ENCODE data around the gene AJM1. TPM values are rescaled to one million over a fixed set of nuclear protein-coding genes. Genes with fewer than 3 reads are reported as not detected.

The AJM1 gene
- total RNA-seq, 1 experiment from 2014 or later = 1.8 TPM

DNA sequence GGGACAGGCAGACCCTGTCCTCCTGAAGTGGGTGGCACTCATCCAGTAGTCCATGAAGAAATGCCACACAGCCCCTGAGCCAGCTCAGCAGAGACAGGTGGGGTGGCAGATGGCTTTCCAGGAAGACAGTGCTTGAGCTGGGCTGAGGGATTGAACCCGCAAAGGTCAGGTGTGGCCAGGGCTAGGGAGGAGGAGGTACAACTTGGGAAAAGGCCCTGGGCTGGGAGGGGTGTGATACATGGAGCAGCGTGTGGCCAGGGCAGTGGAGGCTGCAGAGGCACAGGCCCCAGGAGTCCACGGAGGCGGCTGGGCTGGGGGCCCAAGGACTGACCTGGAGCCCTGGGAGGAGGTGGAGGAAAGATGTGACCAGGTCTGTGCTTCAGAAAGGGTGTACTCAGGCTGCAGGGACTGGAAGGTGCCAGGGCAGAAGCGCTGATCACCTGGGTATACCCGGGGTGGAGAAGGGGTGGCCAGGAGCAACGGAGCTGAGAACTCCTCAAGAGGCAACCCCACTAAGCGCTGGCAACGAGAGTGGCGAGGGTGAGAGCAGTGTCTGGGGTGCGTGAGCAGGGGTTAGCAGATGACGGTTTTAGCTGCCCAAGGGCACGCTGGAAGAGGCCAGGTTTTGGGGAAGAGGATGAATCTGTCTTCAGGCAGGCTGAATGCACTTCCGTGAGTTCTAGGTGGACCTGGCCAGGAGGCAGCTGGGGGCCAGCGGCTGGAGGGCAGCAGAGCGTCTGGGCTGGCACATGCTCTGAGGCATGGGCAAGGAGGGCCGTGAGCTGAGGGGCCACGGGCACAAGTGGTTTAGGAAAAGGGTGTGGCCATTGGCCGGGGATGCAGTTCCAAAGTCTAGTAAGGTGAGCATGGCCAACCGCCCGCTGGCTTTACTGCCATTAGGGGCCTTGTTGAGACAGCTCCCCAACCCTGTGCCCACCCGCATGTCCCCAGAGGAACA, 38.4 kb upstream of the AJM1 start:
- Mint-ChIP-seq H3K27me3 (ENCODE audit: low read depth) (peaks cover 27% of the 10 kb centered on the region), H3K4me3 (peak overlapping the region in 1 of 2 experiments; percentile 25; a peak in 2 of 5 replicates), H3K36me3 (ENCODE audit: insufficient read depth in 1 of 3, low read depth in 3 of 3) (peaks cover 9 to 22% (median 15%) of the 10 kb centered on the region in 3 experiments; a peak in 6 of 7 replicates), H3K9me3 (no peaks in the 10 kb centered on the region), H3K27ac (peak overlapping the region in 1 of 3 experiments; percentile 34; a peak in 1 of 7 replicates), H3K4me1 (peaks cover 10 to 22% of the 10 kb centered on the region in 2 experiments)
- H3K56ac ChIP-seq (ENCODE audit: insufficient read length, low read depth, low read length) = no peak overlapping the region
- H3K4me2 ChIP-seq (ENCODE audit: insufficient read depth, insufficient read length, low read length) = no peak overlapping the region
- no peak overlapping the region for H4K8ac ChIP-seq (replicated peaks; ENCODE audit: insufficient read length, low read depth, low read length)
- no peak for TF ChIP-seq CTCF (conservative IDR thresholded peaks at IDR 0.05)
- no peaks in the 10 kb centered on the region; the same call in 1 of the 2 replicates for H3K4me1 ChIP-seq (ENCODE audit: insufficient read depth, low read length)
- H2BK120ac ChIP-seq (ENCODE audit: low read depth, low read length, poor library complexity, severe bottlenecking) = no peak overlapping the region
- peaks cover 4% of the 10 kb centered on the region for H4K20me1 ChIP-seq (ENCODE audit: control insufficient read depth, insufficient read depth, insufficient read length)
- H3K18ac ChIP-seq (ENCODE audit: insufficient read length, low read depth, low read length) = no peak overlapping the region
- H4K91ac ChIP-seq (ENCODE audit: insufficient read length, low read depth, low read length) = no peak overlapping the region
- H3K9ac ChIP-seq (ENCODE audit: extremely low read depth, insufficient read length, low read length) = no peak overlapping the region
- DNase-seq = no peak
- no peaks in the 10 kb centered on the region for H3K9me3 ChIP-seq (ENCODE audit: control insufficient read depth, low read depth, low read length)
- peaks cover 21% of the 10 kb centered on the region for H3K23me2 ChIP-seq (ENCODE audit: insufficient read length, low read depth, low read length, poor library complexity, severe bottlenecking)
- no peak overlapping the region for H2BK20ac ChIP-seq (ENCODE audit: low read depth, low read length, poor library complexity, severe bottlenecking)
- no peak overlapping the region for H3K23ac ChIP-seq (ENCODE audit: insufficient read length, low read depth, low read length)
- H2AK5ac ChIP-seq (ENCODE audit: insufficient read length, low read length) = no peak overlapping the region
- no peaks in the 10 kb centered on the region; the same call in 1 of the 2 replicates for H3K27me3 ChIP-seq (ENCODE audit: insufficient read depth, low read length)
- no peak overlapping the region for H4K5ac ChIP-seq (ENCODE audit: insufficient read length, low read depth, low read length)
- no peak overlapping the region for H3K4ac ChIP-seq (ENCODE audit: low read depth, low read length)
- WGBS (ENCODE audit: extremely low coverage, insufficient read length, low lambda C conversion rate) = no CpG with 5 or more reads among the region's 22 CpGs
- no peak overlapping the region for H2BK5ac ChIP-seq (ENCODE audit: insufficient read length, low read length)
- no peak overlapping the region for H3K27ac ChIP-seq (ENCODE audit: insufficient read length, low read depth, low read length)
- H2AFZ ChIP-seq (ENCODE audit: low read length) = no peak overlapping the region
- no peak overlapping the region for H2BK15ac ChIP-seq (ENCODE audit: low read depth, low read length)
- no peak overlapping the region for H3K14ac ChIP-seq (ENCODE audit: insufficient read depth, low read length)
- no peak overlapping the region for H2BK12ac ChIP-seq (ENCODE audit: insufficient read length, low read depth, low read length)
- H3K79me2 ChIP-seq (ENCODE audit: insufficient read depth, low read length) = no peaks in the 10 kb centered on the region; the same call in 1 of the 2 replicates
- no peak overlapping the region for H3T11ph ChIP-seq (ENCODE audit: low read length)
- no peaks in the 10 kb centered on the region for H3K79me1 ChIP-seq (ENCODE audit: insufficient read depth, low read depth, low read length, poor library complexity, severe bottlenecking)
